HCT116 (cell line): ENCODE data around the gene SLC5A7. TPM values are rescaled to one million over a fixed set of nuclear protein-coding genes. Genes with fewer than 3 reads are reported as not detected.

ENCODE experiments used
- ATAC-seq: fragments of 200-7000 bp; cut with Tn5 transposase; 2 replicates; pipeline ENCODE4 v1.9.1; 2020; ENCODE audit warnings: mild to moderate bottlenecking, moderate library complexity
- Bru-seq: library from RNA; stranded (reverse); fragments of 400-500 nt; gene quantifications from one replicate; lab custom pipeline; 2021; lab: Mats Ljungman, UMichigan
- BruChase-seq, 2 experiments: library from RNA; stranded (reverse); fragments of 400-500 nt; gene quantifications; one replicate each; lab custom pipeline; 2021; lab: Mats Ljungman, UMichigan
- BruUV-seq: library from RNA; stranded (reverse); fragments of 400-500 nt; replicated peaks from 2 replicates; lab custom pipeline; 2021; lab: Mats Ljungman, UMichigan
- CTCF ChIA-PET: fragments of 300-600 bp; sonication (Branson Sonifier 250); formaldehyde crosslinking; loops from one replicate; lab custom pipeline; 2021; ENCODE audit warnings: antibody characterized with exemption; lab: Charles Lee
- POLR2A ChIA-PET: fragments of 300-600, 350-600 bp; sonication (Branson Sonifier 250); formaldehyde crosslinking; loops from one replicate; lab custom pipeline; 2021; ENCODE audit warnings: antibody characterized with exemption; lab: Charles Lee
- RAD21 ChIA-PET, 2 experiments: fragments of 300-600 bp; sonication (Branson Sonifier 250); formaldehyde crosslinking; loops; one replicate each; lab custom pipeline; 2023; ENCODE audit warnings: low total read pairs in 2 of 2; ENCODE audit not compliant: uncharacterized antibody in 2 of 2, unreplicated experiment in 2 of 2, low non-redundant PET in 1 of 2; lab: Charles Lee
- DNase-seq: peaks from one replicate; pipeline ENCODE4 v3.0.0-alpha.2; 2010; ENCODE audit warnings: low read depth, low spot score
- H2AFZ ChIP-seq: fragments of 200-600 bp; shearing (Covaris generic), sonication (generic); 2 replicates; pipeline ENCODE4 v1.6.1; 2017; ENCODE audit warnings: low read depth, mixed run types, mixed read lengths, antibody characterized with exemption, low read length; ENCODE audit not compliant: poor library complexity, severe bottlenecking
- H3K27ac ChIP-seq: 2 replicates; pipeline ENCODE4 v1.5.1; 2012; ENCODE audit warnings: low read depth, low read length
- H3K27me3 ChIP-seq: fragments of 200-600 bp; sonication (generic); 2 replicates; pipeline ENCODE4 v1.6.1; 2016; ENCODE audit warnings: mixed run types, low read length, mixed read lengths; ENCODE audit not compliant: insufficient read depth
- H3K36me3 ChIP-seq, 2 experiments: fragments of 200-500 bp in 1 of 2; fragments of 200-600 bp in 1 of 2; sonication (Bioruptor generic) in 1 of 2; sonication (generic) in 1 of 2; 2 replicates each; pipeline versions ENCODE4 v1.5.1 to v1.6.1; 2014 to 2016; ENCODE audit warnings: low read length in 2 of 2, inconsistent platforms in 1 of 2, mixed read lengths in 1 of 2, mixed run types in 1 of 2; ENCODE audit not compliant: insufficient read depth in 2 of 2, control insufficient read depth in 1 of 2
- H3K4me1 ChIP-seq, 2 experiments: fragments of 200-600 bp in 1 of 2; sonication (generic) in 1 of 2; 2 replicates each; pipeline versions ENCODE4 v1.5.1 to v1.6.1; 2012 to 2017; ENCODE audit warnings: low read length in 2 of 2, inconsistent platforms in 1 of 2, mild to moderate bottlenecking in 1 of 2, mixed read lengths in 1 of 2, mixed run types in 1 of 2, moderate library complexity in 1 of 2; ENCODE audit not compliant: insufficient read depth in 2 of 2, control insufficient read depth in 1 of 2
- H3K4me2 ChIP-seq: fragments of 200-600 bp; sonication (generic); 2 replicates; pipeline ENCODE4 v1.6.1; 2017; ENCODE audit warnings: mixed run types, low read length, mixed read lengths
- H3K4me3 ChIP-seq, 2 experiments: fragments of 200-600 bp in 1 of 2; sonication (generic) in 1 of 2; replicated peaks in 1 of 2; 2 replicates each; pipeline ENCODE4 v1.5.1; 2011 to 2016; ENCODE audit warnings: low read length in 2 of 2, control low read depth in 1 of 2, low read depth in 1 of 2, mild to moderate bottlenecking in 1 of 2, mixed read lengths in 1 of 2, mixed run types in 1 of 2
- H3K79me2 ChIP-seq: fragments of 200-600 bp; sonication (generic); 2 replicates; pipeline ENCODE4 v1.6.1; 2017; ENCODE audit warnings: mild to moderate bottlenecking, mixed run types, low read length, moderate library complexity, mixed read lengths; ENCODE audit not compliant: insufficient read depth
- H3K9ac ChIP-seq: fragments of 200-600 bp; sonication (generic); 2 replicates; pipeline ENCODE4 v1.6.1; 2016; ENCODE audit warnings: low read length, mixed read lengths
- H3K9me2 ChIP-seq: fragments of 200-600 bp; sonication (generic), shearing (Covaris generic); 2 replicates; pipeline ENCODE4 v1.6.1; 2017; ENCODE audit warnings: mixed run types, mild to moderate bottlenecking, moderate library complexity; ENCODE audit not compliant: insufficient read depth
- H3K9me3 ChIP-seq, 2 experiments: fragments of 200-500 bp in 1 of 2; fragments of 200-600 bp in 1 of 2; sonication (Bioruptor generic) in 1 of 2; sonication (generic) in 1 of 2; 2 replicates each; pipeline ENCODE4 v1.6.1; 2014 to 2017; ENCODE audit warnings: low read length in 2 of 2, mixed read lengths in 2 of 2, inconsistent platforms in 1 of 2, low read depth in 1 of 2, mild to moderate bottlenecking in 1 of 2, mixed run types in 1 of 2, moderate library complexity in 1 of 2; ENCODE audit not compliant: control insufficient read depth in 1 of 2, insufficient read depth in 1 of 2
- H4K20me1 ChIP-seq: fragments of 200-600 bp; sonication (generic), shearing (Covaris generic); 2 replicates; pipeline ENCODE4 v1.6.1; 2017; ENCODE audit warnings: mixed run types, mild to moderate bottlenecking, moderate library complexity; ENCODE audit not compliant: insufficient read depth
- CEBPB ChIP-seq: IDR thresholded peaks from 2 replicates; pipeline ENCODE4 v1.6.1; 2012; ENCODE audit warnings: low read depth
- SRF ChIP-seq: IDR thresholded peaks from 2 replicates; pipeline ENCODE4 v1.6.1; 2012; ENCODE audit warnings: low read depth
- TCF7L2 ChIP-seq: IDR thresholded peaks from 2 replicates; pipeline ENCODE4 v1.7.0; 2011; ENCODE audit warnings: borderline replicate concordance, inconsistent platforms; ENCODE audit not compliant: insufficient read depth, insufficient read length; ENCODE audit errors: extremely low read depth
- intact Hi-C: fragments of 100-400 bp; cut with micrococcal nuclease; formaldehyde crosslinking; loops from 2 replicates; pipeline ENCODE4 v1.10.0; 2022
- long read RNA-seq: library from polyadenylated mRNA; unstranded; transcript quantifications from one replicate; pipeline ENCODE4 v2.0.0, GENCODE V29; 2021; ENCODE audit not compliant: unreplicated experiment
- polyA plus RNA-seq: library from polyadenylated mRNA; unstranded; fragments of >200 nt; gene quantifications from 2 replicates; pipeline ENCODE4 v1.2.1, GENCODE V29; 2012; ENCODE audit warnings: missing spikeins
- total RNA-seq: library from RNA; stranded (reverse); gene quantifications from one replicate; pipeline ENCODE4 v1.2.1, GENCODE V29; 2021; ENCODE audit not compliant: unreplicated experiment
- TF ChIP-seq, protein P1 (sequence below), 3 experiments: fragments of 200-600 bp in 1 of 3; sonication (generic) in 1 of 3; IDR thresholded peaks in 2 of 3; conservative IDR thresholded peaks in 1 of 3; 2 replicates each; pipeline ENCODE4 v1.5.1; 2012 to 2017; ENCODE audit warnings: low read depth in 2 of 3, low read length in 2 of 3, antibody characterized with exemption in 1 of 3, borderline replicate concordance in 1 of 3, control low read depth in 1 of 3, mild to moderate bottlenecking in 1 of 3, mixed read lengths in 1 of 3, mixed run types in 1 of 3, moderate library complexity in 1 of 3; ENCODE audit not compliant: insufficient read depth in 1 of 3

The SLC5A7 gene
- total RNA-seq (not detected), Bru-seq, nascent RNA (not detected), BruChase-seq, experiment 1, labeled RNA remaining after a 6-hour chase (not detected), BruChase-seq, experiment 2, labeled RNA remaining after a 2-hour chase (not detected)
- not detected in 2 replicates for polyA plus RNA-seq
- long read RNA-seq: 0 reads

DNA sequence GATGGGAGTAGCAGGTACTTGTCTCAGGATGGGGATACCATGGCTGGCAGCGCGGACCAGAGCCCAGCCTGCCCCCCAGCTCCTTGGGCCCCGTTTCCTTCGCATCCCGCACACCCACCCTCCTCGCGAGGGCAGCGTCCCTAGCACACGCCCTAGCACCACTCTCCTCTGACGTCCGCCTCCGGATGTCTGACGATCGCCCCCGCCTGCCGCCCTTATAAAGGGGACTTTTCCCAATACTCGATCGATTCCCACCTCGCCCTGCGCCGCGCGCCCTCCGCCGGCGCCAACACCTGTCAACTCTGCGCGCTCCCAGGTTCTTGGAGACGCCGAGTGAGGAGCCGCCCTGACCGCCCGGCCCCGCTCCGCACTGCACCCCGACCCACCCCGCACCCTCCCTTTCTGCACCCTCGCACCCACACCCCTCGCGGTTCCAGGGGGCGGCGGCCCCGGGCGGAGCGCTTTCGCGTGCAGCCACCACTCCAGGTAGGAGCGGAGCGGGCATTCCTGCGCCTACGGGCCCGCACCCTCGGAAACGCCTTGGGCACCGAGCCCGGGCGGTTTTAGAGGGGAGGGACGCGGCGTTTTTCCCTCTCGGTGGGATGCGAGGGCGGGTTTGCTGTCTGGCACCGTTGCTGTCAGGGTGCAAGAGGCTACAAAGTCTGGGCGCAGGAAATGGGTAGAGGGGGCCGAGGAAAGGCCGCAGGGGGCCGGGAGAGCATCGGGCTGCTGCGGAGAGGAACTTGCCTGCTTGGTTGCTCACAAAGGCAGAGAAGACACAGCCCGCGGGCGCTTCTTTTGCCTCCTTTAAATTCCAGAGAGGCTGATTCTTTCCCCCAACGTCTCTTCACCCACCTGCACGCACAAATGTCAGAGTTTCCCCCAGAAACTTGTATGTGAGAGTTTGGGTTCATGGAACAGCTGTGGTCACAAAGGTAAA, at the start of gene SLC5A7:
Gene SLC5A7 (plus strand): TSS at position 247 of the 940 bp plus-strand sequence. CDS start 1,632 bp downstream, outside the sequence.
- H3K36me3 ChIP-seq: no peaks in the 10 kb centered on the region
- no peak within 1 kb of the TSS for H2AFZ ChIP-seq
- no peak within 1 kb of the TSS for H3K4me3 ChIP-seq
- no peaks in the 10 kb centered on the region for H3K27me3 ChIP-seq
- no peak within 1 kb of the TSS for H3K4me2 ChIP-seq
- no peak within 1 kb of the TSS for H3K27ac ChIP-seq
- no peaks in the 10 kb centered on the region for H3K9me2 ChIP-seq
- H4K20me1 ChIP-seq: no peaks in the 10 kb centered on the region
- ChIA-PET RAD21 (no interaction called here), CTCF (no interaction called here), POLR2A (no interaction called here)
- TF ChIP-seq CEBPB: no peak
- TF ChIP-seq SRF: no peak
- TF ChIP-seq, protein P1, sequence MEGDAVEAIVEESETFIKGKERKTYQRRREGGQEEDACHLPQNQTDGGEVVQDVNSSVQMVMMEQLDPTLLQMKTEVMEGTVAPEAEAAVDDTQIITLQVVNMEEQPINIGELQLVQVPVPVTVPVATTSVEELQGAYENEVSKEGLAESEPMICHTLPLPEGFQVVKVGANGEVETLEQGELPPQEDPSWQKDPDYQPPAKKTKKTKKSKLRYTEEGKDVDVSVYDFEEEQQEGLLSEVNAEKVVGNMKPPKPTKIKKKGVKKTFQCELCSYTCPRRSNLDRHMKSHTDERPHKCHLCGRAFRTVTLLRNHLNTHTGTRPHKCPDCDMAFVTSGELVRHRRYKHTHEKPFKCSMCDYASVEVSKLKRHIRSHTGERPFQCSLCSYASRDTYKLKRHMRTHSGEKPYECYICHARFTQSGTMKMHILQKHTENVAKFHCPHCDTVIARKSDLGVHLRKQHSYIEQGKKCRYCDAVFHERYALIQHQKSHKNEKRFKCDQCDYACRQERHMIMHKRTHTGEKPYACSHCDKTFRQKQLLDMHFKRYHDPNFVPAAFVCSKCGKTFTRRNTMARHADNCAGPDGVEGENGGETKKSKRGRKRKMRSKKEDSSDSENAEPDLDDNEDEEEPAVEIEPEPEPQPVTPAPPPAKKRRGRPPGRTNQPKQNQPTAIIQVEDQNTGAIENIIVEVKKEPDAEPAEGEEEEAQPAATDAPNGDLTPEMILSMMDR (IDR thresholded peaks at IDR 0.05 in 2 of 3, conservative IDR thresholded peaks at IDR 0.05 in 1 of 3; ENCODE audit: borderline replicate concordance in 1 of 3, insufficient read depth in 1 of 3, low read depth in 2 of 3, low read length in 2 of 3): no peak
- TF ChIP-seq TCF7L2: no peak
- intact Hi-C loops: no loop called here
- no peaks in the 10 kb centered on the region for H3K79me2 ChIP-seq
- H3K9ac ChIP-seq: no peak within 1 kb of the TSS
- H3K4me1 ChIP-seq: no peaks in the 10 kb centered on the region
- no peaks in the 10 kb centered on the region; a peak in 1 of 4 replicates for H3K9me3 ChIP-seq
- DNase-seq: no peak
- BruUV-seq: no TSS peak
- ATAC-seq: no peak
